K562 (cell line): ENCODE data around the gene ZNF749. TPM values are rescaled to one million over a fixed set of nuclear protein-coding genes. Genes with fewer than 3 reads are reported as not detected.

ENCODE experiments used
- ATAC-seq: fragments of 200-7000 bp; cut with Tn5 transposase; 3 replicates; pipeline ENCODE4 v1.9.1; 2020; ENCODE audit warnings: moderate library complexity
- Bru-seq: library from RNA; stranded (reverse); fragments of 400-500 nt; gene quantifications from one replicate; lab custom pipeline; 2021; lab: Mats Ljungman, UMichigan
- BruChase-seq, 2 experiments: library from RNA; stranded (reverse); fragments of 400-500 nt; gene quantifications; one replicate each; lab custom pipeline; 2021; lab: Mats Ljungman, UMichigan
- BruUV-seq: library from RNA; stranded (reverse); fragments of 400-500 nt; replicated peaks from 2 replicates; lab custom pipeline; 2021; lab: Mats Ljungman, UMichigan
- CTCF ChIA-PET: fragments of 300-600 bp; formaldehyde crosslinking; extraction: SDS; loops from one replicate; lab custom pipeline; 2021; ENCODE audit warnings: low intra/inter-chr PET ratio; lab: Yijun Ruan, JAX
- POLR2A ChIA-PET: fragments of 300-600, 350-650 bp; sonication (Branson Sonifier 250); formaldehyde crosslinking; extraction: SDS; loops from one replicate; lab custom pipeline; 2021; ENCODE audit warnings: antibody characterized with exemption, inconsistent platforms; lab: Yijun Ruan, JAX
- DNase-seq, 4 experiments: peaks; one replicate each; pipeline versions ENCODE4 v3.0.0 to v3.0.0-alpha.2; 2011 to 2018; ENCODE audit warnings: low spot score in 3 of 4, mixed read lengths in 3 of 4; ENCODE audit errors: extremely low read depth in 1 of 4
- FAIRE-seq: peaks from 2 replicates; lab custom pipeline; 2011; peaks lifted over from hg19 to GRCh38; lab: Jason Lieb, UNC
- H2AFZ ChIP-seq: 2 replicates; pipeline ENCODE4 v1.6.0; 2011; ENCODE audit warnings: low read depth, low read length, control low read depth, inconsistent platforms
- H3K27ac ChIP-seq: fragments of 200-600 bp; 3 replicates; pipeline ENCODE4 v1.8.0; 2011; ENCODE audit warnings: low read depth, mild to moderate bottlenecking, control low read depth, inconsistent platforms, low read length, moderate library complexity, mixed read lengths; ENCODE audit errors: extremely low read depth
- H3K27me3 ChIP-seq, 2 experiments: fragments of 300-600 bp in 1 of 2; 2 replicates in 1 of 2; 3 replicates in 1 of 2; pipeline versions ENCODE4 v1.6.0 to v1.8.0; 2011; ENCODE audit warnings: inconsistent platforms in 2 of 2, low read length in 2 of 2, mild to moderate bottlenecking in 1 of 2, mixed read lengths in 1 of 2, moderate library complexity in 1 of 2; ENCODE audit not compliant: control insufficient read depth in 2 of 2, insufficient read depth in 2 of 2
- H3K36me3 ChIP-seq: fragments of 300-600 bp; 3 replicates; pipeline ENCODE4 v1.8.0; 2011; ENCODE audit warnings: mild to moderate bottlenecking, low read length, inconsistent platforms; ENCODE audit not compliant: control insufficient read depth, insufficient read depth
- H3K4me1 ChIP-seq, 2 experiments: fragments of 200-600 bp in 1 of 2; replicated peaks in 1 of 2; 2 replicates in 1 of 2; 3 replicates in 1 of 2; pipeline versions ENCODE4 v1.5.1 to v1.8.0; 2011; ENCODE audit warnings: inconsistent platforms in 2 of 2, low read length in 2 of 2, mild to moderate bottlenecking in 1 of 2, mixed read lengths in 1 of 2, moderate library complexity in 1 of 2; ENCODE audit not compliant: control insufficient read depth in 2 of 2, insufficient read depth in 2 of 2
- H3K4me2 ChIP-seq: 2 replicates; pipeline ENCODE4 v1.6.1; 2011; ENCODE audit warnings: low read length, control low read depth, inconsistent platforms, mixed read lengths; ENCODE audit not compliant: insufficient read depth
- H3K4me3 ChIP-seq: fragments of 200-600 bp; sonication (generic), shearing (Covaris generic); 2 replicates; pipeline ENCODE4 v1.5.1; 2016; ENCODE audit warnings: control low read depth, inconsistent platforms
- H3K79me2 ChIP-seq: fragments of 200-600 bp; 3 replicates; pipeline ENCODE4 v1.8.0; 2011; ENCODE audit warnings: low read length, inconsistent platforms; ENCODE audit not compliant: control insufficient read depth, insufficient read depth
- H3K9ac ChIP-seq, 2 experiments: 2 replicates each; pipeline versions ENCODE4 v1.6.0 to v1.6.1; 2011; ENCODE audit warnings: low read depth in 2 of 2, low read length in 2 of 2, control low read depth in 1 of 2, inconsistent platforms in 1 of 2, mild to moderate bottlenecking in 1 of 2, mixed read lengths in 1 of 2; ENCODE audit not compliant: insufficient read depth in 1 of 2
- H3K9me1 ChIP-seq: one replicate; pipeline ENCODE4 v1.6.0; 2011; ENCODE audit warnings: inconsistent platforms, mild to moderate bottlenecking, low read length, moderate library complexity; ENCODE audit not compliant: control insufficient read depth, insufficient read depth
- H3K9me3 ChIP-seq: replicated peaks from 2 replicates; pipeline ENCODE4 v1.5.1; 2011; ENCODE audit warnings: low read depth, low read length, inconsistent platforms; ENCODE audit not compliant: control insufficient read depth, insufficient read depth
- H4K20me1 ChIP-seq: replicated peaks from 2 replicates; pipeline ENCODE4 v1.6.1; 2011; ENCODE audit warnings: low read length, inconsistent platforms, mixed read lengths; ENCODE audit not compliant: control insufficient read depth, insufficient read depth
- CCAR2 ChIP-seq: fragments of 200-400 bp; formaldehyde crosslinking; IDR thresholded peaks from 2 replicates; pipeline ENCODE4 v1.6.1; 2017; ENCODE audit warnings: mild to moderate bottlenecking, low read depth, low read length
- DLX4 ChIP-seq: fragments of 250-450 bp; sonication (Bioruptor Pico); IDR thresholded peaks from 2 replicates; pipeline ENCODE4 v1.6.1; 2021; ENCODE audit warnings: mild to moderate bottlenecking
- GATAD2A ChIP-seq: fragments of 450-650 bp; IDR thresholded peaks from 2 replicates; pipeline ENCODE4 v1.6.1; 2017
- HDAC1 ChIP-seq, 2 experiments: fragments of 450-650 bp; IDR thresholded peaks; 2 replicates each; pipeline ENCODE4 v1.6.1; 2016 to 2017; ENCODE audit warnings: inconsistent platforms in 1 of 2, mild to moderate bottlenecking in 1 of 2, moderate library complexity in 1 of 2
- MCM2 ChIP-seq: fragments of 450-650 bp; IDR thresholded peaks from 2 replicates; pipeline ENCODE4 v1.6.1; 2017; ENCODE audit warnings: low read depth, mild to moderate bottlenecking
- PRPF4 ChIP-seq: fragments of 200-400 bp; formaldehyde crosslinking; IDR thresholded peaks from one replicate; pipeline ENCODE4 v1.6.1; 2017; ENCODE audit warnings: low read length, low read depth, mild to moderate bottlenecking; ENCODE audit not compliant: insufficient read depth, poor library complexity, severe bottlenecking
- SMC3 ChIP-seq: conservative IDR thresholded peaks from 2 replicates; pipeline ENCODE4 v1.6.1; 2011; ENCODE audit warnings: low read depth, low read length, improper control_type of control experiment; ENCODE audit not compliant: insufficient read depth
- ZNF280A ChIP-seq: fragments of 450-650 bp; IDR thresholded peaks from 2 replicates; pipeline ENCODE4 v1.6.1; 2018; ENCODE audit warnings: mild to moderate bottlenecking, low read depth; ENCODE audit not compliant: partially characterized antibody
- ZNF77 ChIP-seq: fragments of 250-450 bp; sonication (Bioruptor Pico); IDR thresholded peaks from 2 replicates; pipeline ENCODE4 v1.5.0; 2020
- WGBS: fragments of 100-300 bp; shearing (Covaris generic); methylation state at CpG from one replicate; pipeline ENCODE4 v1.1.6; 2016; ENCODE audit warnings: low coverage, mixed read lengths; ENCODE audit not compliant: insufficient coverage; ENCODE audit errors: missing lambda C conversion rate; 5-methylcytosine and 5-hydroxymethylcytosine counted together
- in situ Hi-C: fragments of 300-500 bp; cut with MboI; formaldehyde crosslinking; loops from 4 replicates; pipeline ENCODE4 v1.15.0; 2018; ENCODE audit warnings: inconsistent platforms, mixed read lengths
- intact Hi-C: fragments of 100-400 bp; cut with micrococcal nuclease; formaldehyde crosslinking; loops from 2 replicates; pipeline ENCODE4 v1.14.2; 2022
- long read RNA-seq, 3 experiments: library from polyadenylated mRNA in 2 of 3; library from RNA in 1 of 3; unstranded in 2 of 3; stranded (forward) in 1 of 3; transcript quantifications; one replicate each; pipeline ENCODE4 v2.0.0, GENCODE V29; 2019 to 2022
- polyA minus RNA-seq, 3 experiments: library from RNA; depleted of rRNA, polyadenylated mRNA; stranded (reverse); fragments of >200 nt; gene quantifications; 2 replicates each; pipeline ENCODE4 v1.2.3, GENCODE V29; 2011
- polyA plus RNA-seq, 8 experiments: library from polyadenylated mRNA; depleted of rRNA in 4 of 8; stranded (reverse) in 5 of 8; unstranded in 3 of 8; fragments of >200 nt; fragmentation: Nextera tagmentation in 2 of 8; fragmentation: Illumina TruSeq in 1 of 8; extraction: Ambion mirVana in 2 of 8; extraction: Trizol in 1 of 8; gene quantifications; 2 replicates each; pipeline versions ENCODE4 v1.2.1 to v1.2.3, GENCODE V29; 2011 to 2014; ENCODE audit warnings: inconsistent platforms in 1 of 8, missing spikeins in 1 of 8
- total RNA-seq, 7 experiments: library from RNA; depleted of rRNA in 6 of 7; stranded (reverse); fragments of >200 nt in 6 of 7; fragmentation: Illumina TruSeq in 2 of 7; extraction: Trizol in 2 of 7; gene quantifications; 2 replicates each; pipeline versions ENCODE4 v1.2.1 to v1.2.3, GENCODE V29; 2011 to 2021; ENCODE audit warnings: low replicate concordance in 1 of 7
- TF ChIP-seq, protein P1 (sequence below): fragments of 250-450 bp; sonication (Bioruptor Pico); IDR thresholded peaks from 2 replicates; pipeline ENCODE4 v1.8.0; 2022; ENCODE audit warnings: inconsistent platforms, mild to moderate bottlenecking, moderate library complexity, borderline replicate concordance

Gene ZNF749
- total RNA-seq (2011; cell fraction: chromatin; rRNA removed; ENCODE audit: low replicate concordance), result 35.8 and 47.2 TPM in 2 replicates
- 32.0 and 34.6 TPM in 2 replicates for total RNA-seq (2011; cell fraction: nucleolus; rRNA removed)
- 40.3 and 59.6 TPM in 2 replicates for total RNA-seq (2011; cell fraction: nucleoplasm; rRNA removed)
- total RNA-seq (2014; rRNA removed), result 13.7 and 20.1 TPM in 2 replicates
- total RNA-seq (2014; rRNA removed; fragmentation: Illumina TruSeq; extraction: Trizol), result 14.8 and 15.6 TPM in 2 replicates
- 13.8 and 15.0 TPM in 2 replicates for total RNA-seq (2015; rRNA removed; fragmentation: Illumina TruSeq; extraction: Trizol)
- total RNA-seq (2021), result 16.3 and 19.2 TPM in 2 replicates
- 28.8 and 33.2 TPM in 2 replicates for polyA plus RNA-seq (2011; rRNA removed)
- polyA plus RNA-seq (2011; cell fraction: cytosol; rRNA removed), result 17.3 and 25.2 TPM in 2 replicates
- 17.6 and 22.5 TPM in 2 replicates for polyA plus RNA-seq (2011; cell fraction: nucleus; rRNA removed)
- 9.6 and 16.0 TPM in 2 replicates for polyA plus RNA-seq (2012)
- polyA plus RNA-seq (2014; fragmentation: Illumina TruSeq; extraction: Trizol), result 13.7 and 17.5 TPM in 2 replicates
- 1 to 10 TPM; 5.3 to 7.8 TPM for polyA plus RNA-seq (2014; fragmentation: Nextera tagmentation; extraction: Ambion mirVana)
- 19.4 and 24.2 TPM in 2 replicates for polyA plus RNA-seq (2014; rRNA removed)
- 21.5 and 27.8 TPM in 2 replicates for polyA minus RNA-seq (2011; rRNA and poly(A)+ RNA removed)
- polyA minus RNA-seq (2011; cell fraction: cytosol; rRNA and poly(A)+ RNA removed), result 11.6 and 13.2 TPM in 2 replicates
- polyA minus RNA-seq (2011; cell fraction: nucleus; rRNA and poly(A)+ RNA removed), result 11.6 and 17.9 TPM in 2 replicates
- percentile 79 among the genes with signal in this experiment for Bru-seq, nascent RNA
- BruChase-seq, experiment 1, labeled RNA remaining after a 2-hour chase, result percentile 78 among the genes with signal in this experiment
- BruChase-seq, experiment 2, labeled RNA remaining after a 6-hour chase, result percentile 74 among the genes with signal in this experiment
- long read RNA-seq, experiment 1, transcript ZNF749-203 (2 exons, 677 nt), result major isoform, 7 of 23 reads
- long read RNA-seq, experiment 1, partial matches to known transcripts, result 1 of 23 reads
- long read RNA-seq, experiment 1, other reads (novel, unspliced or antisense), result 12 of 23 reads
- long read RNA-seq, experiment 2, partial matches to known transcripts, result 0 of 12 reads
- long read RNA-seq, experiment 2, other reads (novel, unspliced or antisense), result 8 of 12 reads
- long read RNA-seq, experiment 3, partial matches to known transcripts, result 0 of 5 reads
- long read RNA-seq, experiment 3, other reads (novel, unspliced or antisense), result 4 of 5 reads

- Histone ChIP-seq H3K79me2 (peaks cover 47% of the 10 kb centered on the region), H4K20me1 (0 out of 2 replicates have a peak, but pooled peaks cover 8% of the 10 kb centered on the region), H3K27me3 (no peaks in the 10 kb centered on the region), H3K27ac (peak within 1 kb of the TSS; percentile 65), H3K36me3 (peaks cover 17% of the 10 kb centered on the region; the same call in 2 of the 3 replicates), H3K9me1 (no peaks in the 10 kb centered on the region), H2AFZ (peak within 1 kb of the TSS; percentile 95), H3K9ac (peak within 1 kb of the TSS; percentile 72 to 91), H3K4me2 (peak within 1 kb of the TSS; percentile 88), H3K4me3 (peak within 1 kb of the TSS; percentile 78), H3K9me3 (peaks cover 2% of the 10 kb centered on the region), H3K4me1 (peaks cover 5 to 9% of the 10 kb centered on the region in 2 experiments; a peak in 3 of 5 replicates)
- FAIRE-seq, result peak; percentile 96
- BruUV-seq, result TSS peak; percentile 70
- intact Hi-C loops (loop anchor here (1.0 kb wide), 1 partner anchor 155 kb away; the partner anchor contains the start of gene ZNF460), in situ Hi-C loops (no loop called here)
- POLR2A ChIA-PET, result interaction anchor here (0.6 to 1.3 kb wide), 5 partner anchors 8 to 630 kb away, joined by 3 to 5 read pairs (median 3); partner anchors contain the start of gene ZNF548
- WGBS, result under 1% methylated on average over 58 of the region's 61 CpGs
- DNase-seq, result peak; percentile 94 to 99 (median 95)
- CTCF ChIA-PET, result no interaction called here
- ATAC-seq, result peak; percentile 97
- TF ChIP-seq GATAD2A (no peak), SMC3 (0 out of 2 replicates have a peak, but pooled peaks have one; percentile 12), PRPF4 (no peak), CCAR2 (no peak), ZNF280A (no peak), ZNF77 (no peak), MCM2 (no peak), DLX4 (CRISPR knock-in tag) (no peak), HDAC1 (IDR thresholded peaks at IDR 0.05) (no peak; a peak in 2 of 4 replicates)
- TF ChIP-seq, protein P1, sequence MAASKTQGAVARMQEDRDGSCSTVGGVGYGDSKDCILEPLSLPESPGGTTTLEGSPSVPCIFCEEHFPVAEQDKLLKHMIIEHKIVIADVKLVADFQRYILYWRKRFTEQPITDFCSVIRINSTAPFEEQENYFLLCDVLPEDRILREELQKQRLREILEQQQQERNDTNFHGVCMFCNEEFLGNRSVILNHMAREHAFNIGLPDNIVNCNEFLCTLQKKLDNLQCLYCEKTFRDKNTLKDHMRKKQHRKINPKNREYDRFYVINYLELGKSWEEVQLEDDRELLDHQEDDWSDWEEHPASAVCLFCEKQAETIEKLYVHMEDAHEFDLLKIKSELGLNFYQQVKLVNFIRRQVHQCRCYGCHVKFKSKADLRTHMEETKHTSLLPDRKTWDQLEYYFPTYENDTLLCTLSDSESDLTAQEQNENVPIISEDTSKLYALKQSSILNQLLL (CRISPR knock-in tag), result no peak
Observed at GRCh38 chr19:57435062-57435978, at the start of gene ZNF749. Gene ZNF749 (plus strand): TSS chr19:57435325. CDS start chr19:57435579, 254 bp downstream.
